WTC11 (cell line): ENCODE results near the gene CLCA1. TPM values are rescaled to one million over a fixed set of nuclear protein-coding genes. Genes with fewer than 3 reads are reported as not detected.

Experiments
- ATAC-seq: fragments of 200-7000 bp; cut with Tn5 transposase; 2 replicates; pipeline ENCODE4 v1.10.0; 2021; ENCODE audit warnings: mild to moderate bottlenecking, moderate library complexity
- CTCF ChIA-PET: fragments of 300-600 bp; sonication (Branson Sonifier 250); formaldehyde crosslinking; loops from one replicate; lab custom pipeline; 2021; ENCODE audit warnings: antibody characterized with exemption; lab: Charles Lee
- POLR2A ChIA-PET: fragments of 350-600 bp; sonication (Branson Sonifier 250); formaldehyde crosslinking; loops from one replicate; lab custom pipeline; 2021; ENCODE audit warnings: antibody characterized with exemption; lab: Charles Lee
- DNase-seq: peaks from one replicate; pipeline ENCODE4 v3.0.0; 2021; ENCODE audit warnings: low spot score
- H3K27ac Mint-ChIP-seq: 2 replicates; pipeline ENCODE4 v1.8.0; 2021; ENCODE audit warnings: mixed read lengths
- H3K27me3 Mint-ChIP-seq: 2 replicates; pipeline ENCODE4 v1.8.0; 2021; ENCODE audit warnings: low read depth, mild to moderate bottlenecking, moderate library complexity, mixed read lengths
- H3K36me3 Mint-ChIP-seq: 2 replicates; pipeline ENCODE4 v1.8.0; 2021; ENCODE audit warnings: mixed read lengths
- H3K4me1 Mint-ChIP-seq: 2 replicates; pipeline ENCODE4 v1.8.0; 2022; ENCODE audit warnings: mixed read lengths
- H3K4me3 Mint-ChIP-seq: 2 replicates; pipeline ENCODE4 v1.8.0; 2021; ENCODE audit warnings: mild to moderate bottlenecking, moderate library complexity, mixed read lengths
- H3K9me3 Mint-ChIP-seq: 2 replicates; pipeline ENCODE4 v1.8.0; 2021; ENCODE audit warnings: mixed read lengths
- CREM ChIP-seq: sonication (generic); formaldehyde crosslinking; IDR thresholded peaks from 2 replicates; pipeline ENCODE4 v1.8.1; 2022; ENCODE audit warnings: mild to moderate bottlenecking, missing genetic modification reagents, moderate library complexity
- CTCF ChIP-seq: fragments of 200-600 bp; IDR thresholded peaks from 2 replicates; pipeline ENCODE4 v1.8.0; 2022; ENCODE audit warnings: antibody characterized with exemption
- E2F1 ChIP-seq: sonication (generic); formaldehyde crosslinking; IDR thresholded peaks from 2 replicates; pipeline ENCODE4 v1.8.0; 2022; ENCODE audit warnings: mild to moderate bottlenecking, missing genetic modification reagents
- ESRRA ChIP-seq: sonication (generic); formaldehyde crosslinking; IDR thresholded peaks from 2 replicates; pipeline ENCODE4 v1.8.1; 2022; ENCODE audit warnings: mild to moderate bottlenecking, missing genetic modification reagents, borderline replicate concordance
- ETV6 ChIP-seq: sonication (generic); formaldehyde crosslinking; IDR thresholded peaks from 2 replicates; pipeline ENCODE4 v1.8.1; 2022; ENCODE audit warnings: mild to moderate bottlenecking, missing genetic modification reagents
- FOXJ3 ChIP-seq: sonication (generic); formaldehyde crosslinking; IDR thresholded peaks from 2 replicates; pipeline ENCODE4 v1.9.0; 2021; ENCODE audit warnings: missing genetic modification reagents, mild to moderate bottlenecking, borderline replicate concordance
- GTF2I ChIP-seq: fragments of 250-450 bp; sonication (Bioruptor Pico); conservative IDR thresholded peaks from 2 replicates; pipeline ENCODE4 v1.4.0; 2021; ENCODE audit warnings: mild to moderate bottlenecking
- IRF2 ChIP-seq: sonication (generic); formaldehyde crosslinking; IDR thresholded peaks from 2 replicates; pipeline ENCODE4 v1.8.0; 2022; ENCODE audit warnings: low read depth, missing genetic modification reagents, borderline replicate concordance
- KAT7 ChIP-seq: sonication (generic); formaldehyde crosslinking; IDR thresholded peaks from 2 replicates; pipeline ENCODE4 v1.8.1; 2023; ENCODE audit warnings: missing genetic modification reagents, mild to moderate bottlenecking, borderline replicate concordance
- MAX ChIP-seq: sonication (generic); formaldehyde crosslinking; IDR thresholded peaks from 2 replicates; pipeline ENCODE4 v1.8.0; 2022; ENCODE audit warnings: mild to moderate bottlenecking, missing genetic modification reagents
- NFATC4 ChIP-seq: fragments of 250-450 bp; sonication (Bioruptor Pico); IDR thresholded peaks from 2 replicates; pipeline ENCODE4 v1.9.0; 2021; ENCODE audit warnings: mild to moderate bottlenecking
- NFYB ChIP-seq: sonication (generic); formaldehyde crosslinking; conservative IDR thresholded peaks from 2 replicates; pipeline ENCODE4 v1.8.0; 2022; ENCODE audit warnings: low read depth, missing genetic modification reagents
- NR1H2 ChIP-seq: sonication (generic); formaldehyde crosslinking; IDR thresholded peaks from 2 replicates; pipeline ENCODE4 v1.9.0; 2021; ENCODE audit warnings: mild to moderate bottlenecking, moderate library complexity, missing genetic modification reagents
- OVOL2 ChIP-seq: fragments of 250-450 bp; sonication (Bioruptor Pico); IDR thresholded peaks from 2 replicates; pipeline ENCODE4 v1.9.0; 2021; ENCODE audit warnings: mild to moderate bottlenecking, borderline replicate concordance
- PRRX2 ChIP-seq: fragments of 250-450 bp; sonication (Bioruptor Pico); IDR thresholded peaks from 2 replicates; pipeline ENCODE4 v1.8.0; 2021; ENCODE audit warnings: mild to moderate bottlenecking
- RELA ChIP-seq: sonication (generic); formaldehyde crosslinking; IDR thresholded peaks from 2 replicates; pipeline ENCODE4 v1.8.1; 2022; ENCODE audit warnings: missing genetic modification reagents, mild to moderate bottlenecking, borderline replicate concordance
- SP1 ChIP-seq: sonication (generic); formaldehyde crosslinking; conservative IDR thresholded peaks from 2 replicates; pipeline ENCODE4 v1.8.1; 2022; ENCODE audit warnings: missing genetic modification reagents
- TCF7 ChIP-seq: sonication (generic); formaldehyde crosslinking; IDR thresholded peaks from 2 replicates; pipeline ENCODE4 v1.8.0; 2022; ENCODE audit warnings: mild to moderate bottlenecking, low read depth, missing genetic modification reagents, moderate library complexity
- ZBTB43 ChIP-seq: sonication (generic); formaldehyde crosslinking; IDR thresholded peaks from 2 replicates; pipeline ENCODE4 v1.8.1; 2023; ENCODE audit warnings: mild to moderate bottlenecking, missing genetic modification reagents
- ZNF138 ChIP-seq: sonication (generic); formaldehyde crosslinking; conservative IDR thresholded peaks from 2 replicates; pipeline ENCODE4 v1.8.1; 2022; ENCODE audit warnings: mild to moderate bottlenecking, moderate library complexity, missing genetic modification reagents
- ZNF232 ChIP-seq: sonication (generic); formaldehyde crosslinking; IDR thresholded peaks from 2 replicates; pipeline ENCODE4 v1.8.0; 2022; ENCODE audit warnings: mild to moderate bottlenecking, missing genetic modification reagents
- ZNF281 ChIP-seq: sonication (generic); formaldehyde crosslinking; IDR thresholded peaks from 2 replicates; pipeline ENCODE4 v1.8.0; 2023; ENCODE audit warnings: mild to moderate bottlenecking, missing genetic modification reagents
- ZNF396 ChIP-seq: fragments of 250-450 bp; sonication (Bioruptor Pico); IDR thresholded peaks from 2 replicates; pipeline ENCODE4 v1.8.0; 2021; ENCODE audit warnings: mild to moderate bottlenecking, moderate library complexity, borderline replicate concordance
- ZNF416 ChIP-seq: fragments of 250-450 bp; sonication (Bioruptor Pico); IDR thresholded peaks from 2 replicates; pipeline ENCODE4 v1.9.0; 2021; ENCODE audit warnings: mild to moderate bottlenecking, inconsistent platforms
- ZNF423 ChIP-seq: fragments of 250-450 bp; sonication (Bioruptor Pico); IDR thresholded peaks from 2 replicates; pipeline ENCODE4 v2.1.2; 2022; ENCODE audit warnings: mild to moderate bottlenecking, moderate library complexity
- total RNA-seq: library from RNA; stranded (reverse); gene quantifications from 3 replicates; pipeline ENCODE4 v1.2.3, GENCODE V29; 2021
- TF ChIP-seq, protein P1 (sequence below): fragments of 250-450 bp; sonication (Bioruptor Pico); IDR thresholded peaks from 2 replicates; pipeline ENCODE4 v1.9.0; 2021; ENCODE audit warnings: moderate library complexity, mild to moderate bottlenecking, inconsistent platforms, borderline replicate concordance
- TF ChIP-seq, protein P2 (sequence below): sonication (generic); formaldehyde crosslinking; IDR thresholded peaks from 2 replicates; pipeline ENCODE4 v1.8.0; 2022; ENCODE audit warnings: mild to moderate bottlenecking, missing genetic modification reagents

CLCA1 gene
- total RNA-seq, 1 experiment from 2014 or later, result 0.11 TPM

DNA sequence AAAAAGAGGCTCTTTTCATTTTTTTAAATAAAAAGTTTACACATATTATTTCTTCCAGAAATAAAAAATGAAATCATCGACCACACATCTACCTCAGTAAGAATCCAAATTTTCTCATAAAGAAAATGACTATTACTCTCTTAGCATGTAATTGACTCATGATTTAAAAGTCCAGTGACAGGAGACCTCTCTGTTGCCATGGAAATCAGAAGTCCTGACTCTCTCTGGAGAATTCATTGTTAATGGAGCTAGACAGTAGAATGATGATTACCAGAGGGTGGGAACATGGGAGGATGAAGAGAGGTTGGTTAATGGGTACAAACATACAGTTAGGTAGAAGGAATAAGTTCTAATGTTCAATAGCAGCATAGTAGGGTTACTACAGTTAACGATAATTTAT lies 73.1 kb downstream of the CLCA1 start:
- CTCF ChIA-PET, result no interaction called here
- Mint-ChIP-seq H3K27ac (no peak overlapping the region), H3K9me3 (peaks cover 24% of the 10 kb centered on the region)
- TF ChIP-seq E2F1 (CRISPR knock-in tag) (no peak), ZNF416 (CRISPR knock-in tag) (no peak), SP1 (CRISPR knock-in tag) (no peak), ZNF423 (no peak), NFYB (CRISPR knock-in tag) (no peak), OVOL2 (CRISPR knock-in tag) (no peak), ZNF281 (no peak), PRRX2 (CRISPR knock-in tag) (no peak), ESRRA (no peak), RELA (CRISPR knock-in tag) (no peak), NR1H2 (no peak), KAT7 (CRISPR knock-in tag) (no peak), ZBTB43 (CRISPR knock-in tag) (no peak)
- TF ChIP-seq, protein P1, sequence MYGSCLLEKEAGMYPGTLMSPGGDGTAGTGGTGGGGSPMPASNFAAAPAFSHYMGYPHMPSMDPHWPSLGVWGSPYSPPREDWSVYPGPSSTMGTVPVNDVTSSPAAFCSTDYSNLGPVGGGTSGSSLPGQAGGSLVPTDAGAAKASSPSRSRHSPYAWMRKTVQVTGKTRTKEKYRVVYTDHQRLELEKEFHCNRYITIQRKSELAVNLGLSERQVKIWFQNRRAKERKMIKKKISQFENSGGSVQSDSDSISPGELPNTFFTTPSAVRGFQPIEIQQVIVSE (CRISPR knock-in tag), result no peak
- TF ChIP-seq, protein P2, sequence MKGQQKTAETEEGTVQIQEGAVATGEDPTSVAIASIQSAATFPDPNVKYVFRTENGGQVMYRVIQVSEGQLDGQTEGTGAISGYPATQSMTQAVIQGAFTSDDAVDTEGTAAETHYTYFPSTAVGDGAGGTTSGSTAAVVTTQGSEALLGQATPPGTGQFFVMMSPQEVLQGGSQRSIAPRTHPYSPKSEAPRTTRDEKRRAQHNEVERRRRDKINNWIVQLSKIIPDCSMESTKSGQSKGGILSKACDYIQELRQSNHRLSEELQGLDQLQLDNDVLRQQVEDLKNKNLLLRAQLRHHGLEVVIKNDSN (CRISPR knock-in tag), result no peak
- TF ChIP-seq, all 79 proteins: peak for 0
- H3K4me3 Mint-ChIP-seq, result no peak overlapping the region
- no peaks in the 10 kb centered on the region for H3K27me3 Mint-ChIP-seq
- POLR2A ChIA-PET, result no interaction called here
- peaks cover 5% of the 10 kb centered on the region for H3K4me1 Mint-ChIP-seq
- no peaks in the 10 kb centered on the region for H3K36me3 Mint-ChIP-seq
- no peak for ATAC-seq
- DNase-seq, result no peak

DNA sequence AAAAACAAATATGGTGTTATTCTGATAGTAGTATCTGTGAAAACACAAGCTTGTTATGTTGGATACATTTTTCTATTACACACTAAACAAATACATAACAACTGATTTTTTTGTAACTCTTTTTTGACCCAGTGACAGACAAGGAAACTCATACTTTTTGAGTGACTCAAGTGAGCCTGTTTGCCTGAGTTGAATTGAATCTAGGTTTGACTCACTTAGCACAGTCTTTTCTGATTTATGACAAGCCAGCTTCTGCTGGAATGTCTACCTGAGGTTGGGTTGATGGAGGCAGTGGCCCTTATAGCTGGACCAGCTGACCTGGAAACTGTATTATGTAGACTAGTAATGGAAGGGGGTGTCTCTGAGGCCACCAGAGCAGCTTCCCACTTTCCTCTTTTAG lies 73.9 kb downstream of the CLCA1 start:
- no peak for DNase-seq
- peaks cover 10% of the 10 kb centered on the region for H3K4me1 Mint-ChIP-seq
- POLR2A ChIA-PET, result no interaction called here
- H3K36me3 Mint-ChIP-seq, result no peaks in the 10 kb centered on the region
- no peak for ATAC-seq
- CTCF ChIA-PET, result no interaction called here
- H3K9me3 Mint-ChIP-seq, result peaks cover 24% of the 10 kb centered on the region
- H3K27me3 Mint-ChIP-seq, result no peaks in the 10 kb centered on the region
- no peak overlapping the region for H3K4me3 Mint-ChIP-seq
- TF ChIP-seq CREM (CRISPR knock-in tag) (no peak), FOXJ3 (no peak), NFYB (CRISPR knock-in tag) (no peak), CTCF (no peak), TCF7 (CRISPR knock-in tag) (no peak), GTF2I (CRISPR knock-in tag) (no peak), ZNF232 (CRISPR knock-in tag) (no peak), ZNF138 (CRISPR knock-in tag) (no peak), MAX (CRISPR knock-in tag) (no peak), ETV6 (CRISPR knock-in tag) (no peak), RELA (CRISPR knock-in tag) (no peak), ZNF396 (CRISPR knock-in tag) (no peak), IRF2 (CRISPR knock-in tag) (no peak), NFATC4 (no peak)
- no peak overlapping the region for H3K27ac Mint-ChIP-seq
